HCT116 (cell line): Measurements from ENCODE around the gene NPM3. TPM values are rescaled to one million over a fixed set of nuclear protein-coding genes. Genes with fewer than 3 reads are reported as not detected.

Source experiments
- ATAC-seq: fragments of 200-7000 bp; cut with Tn5 transposase; 2 replicates; pipeline ENCODE4 v1.9.1; 2020; ENCODE audit warnings: mild to moderate bottlenecking, moderate library complexity
- BruUV-seq: library from RNA; stranded (reverse); fragments of 400-500 nt; replicated peaks from 2 replicates; lab custom pipeline; 2021; lab: Mats Ljungman, UMichigan
- CTCF ChIA-PET: fragments of 300-600 bp; sonication (Branson Sonifier 250); formaldehyde crosslinking; loops from one replicate; lab custom pipeline; 2021; ENCODE audit warnings: antibody characterized with exemption; lab: Charles Lee
- POLR2A ChIA-PET: fragments of 300-600, 350-600 bp; sonication (Branson Sonifier 250); formaldehyde crosslinking; loops from one replicate; lab custom pipeline; 2021; ENCODE audit warnings: antibody characterized with exemption; lab: Charles Lee
- RAD21 ChIA-PET, 2 experiments: fragments of 300-600 bp; sonication (Branson Sonifier 250); formaldehyde crosslinking; loops; one replicate each; lab custom pipeline; 2023; ENCODE audit warnings: low total read pairs in 2 of 2; ENCODE audit not compliant: uncharacterized antibody in 2 of 2, unreplicated experiment in 2 of 2, low non-redundant PET in 1 of 2; lab: Charles Lee
- DNase-seq: peaks from one replicate; pipeline ENCODE4 v3.0.0-alpha.2; 2010; ENCODE audit warnings: low read depth, low spot score
- H2AFZ ChIP-seq: fragments of 200-600 bp; shearing (Covaris generic), sonication (generic); 2 replicates; pipeline ENCODE4 v1.6.1; 2017; ENCODE audit warnings: low read depth, mixed run types, mixed read lengths, antibody characterized with exemption, low read length; ENCODE audit not compliant: poor library complexity, severe bottlenecking
- H3K27ac ChIP-seq: 2 replicates; pipeline ENCODE4 v1.5.1; 2012; ENCODE audit warnings: low read depth, low read length
- H3K27me3 ChIP-seq: fragments of 200-600 bp; sonication (generic); 2 replicates; pipeline ENCODE4 v1.6.1; 2016; ENCODE audit warnings: mixed run types, low read length, mixed read lengths; ENCODE audit not compliant: insufficient read depth
- H3K36me3 ChIP-seq, 2 experiments: fragments of 200-500 bp in 1 of 2; fragments of 200-600 bp in 1 of 2; sonication (Bioruptor generic) in 1 of 2; sonication (generic) in 1 of 2; 2 replicates each; pipeline versions ENCODE4 v1.5.1 to v1.6.1; 2014 to 2016; ENCODE audit warnings: low read length in 2 of 2, inconsistent platforms in 1 of 2, mixed read lengths in 1 of 2, mixed run types in 1 of 2; ENCODE audit not compliant: insufficient read depth in 2 of 2, control insufficient read depth in 1 of 2
- H3K4me1 ChIP-seq, 2 experiments: fragments of 200-600 bp in 1 of 2; sonication (generic) in 1 of 2; 2 replicates each; pipeline versions ENCODE4 v1.5.1 to v1.6.1; 2012 to 2017; ENCODE audit warnings: low read length in 2 of 2, inconsistent platforms in 1 of 2, mild to moderate bottlenecking in 1 of 2, mixed read lengths in 1 of 2, mixed run types in 1 of 2, moderate library complexity in 1 of 2; ENCODE audit not compliant: insufficient read depth in 2 of 2, control insufficient read depth in 1 of 2
- H3K4me2 ChIP-seq: fragments of 200-600 bp; sonication (generic); 2 replicates; pipeline ENCODE4 v1.6.1; 2017; ENCODE audit warnings: mixed run types, low read length, mixed read lengths
- H3K4me3 ChIP-seq, 2 experiments: fragments of 200-600 bp in 1 of 2; sonication (generic) in 1 of 2; replicated peaks in 1 of 2; 2 replicates each; pipeline ENCODE4 v1.5.1; 2011 to 2016; ENCODE audit warnings: low read length in 2 of 2, control low read depth in 1 of 2, low read depth in 1 of 2, mild to moderate bottlenecking in 1 of 2, mixed read lengths in 1 of 2, mixed run types in 1 of 2
- H3K79me2 ChIP-seq: fragments of 200-600 bp; sonication (generic); 2 replicates; pipeline ENCODE4 v1.6.1; 2017; ENCODE audit warnings: mild to moderate bottlenecking, mixed run types, low read length, moderate library complexity, mixed read lengths; ENCODE audit not compliant: insufficient read depth
- H3K9ac ChIP-seq: fragments of 200-600 bp; sonication (generic); 2 replicates; pipeline ENCODE4 v1.6.1; 2016; ENCODE audit warnings: low read length, mixed read lengths
- H3K9me2 ChIP-seq: fragments of 200-600 bp; sonication (generic), shearing (Covaris generic); 2 replicates; pipeline ENCODE4 v1.6.1; 2017; ENCODE audit warnings: mixed run types, mild to moderate bottlenecking, moderate library complexity; ENCODE audit not compliant: insufficient read depth
- H3K9me3 ChIP-seq, 2 experiments: fragments of 200-500 bp in 1 of 2; fragments of 200-600 bp in 1 of 2; sonication (Bioruptor generic) in 1 of 2; sonication (generic) in 1 of 2; 2 replicates each; pipeline ENCODE4 v1.6.1; 2014 to 2017; ENCODE audit warnings: low read length in 2 of 2, mixed read lengths in 2 of 2, inconsistent platforms in 1 of 2, low read depth in 1 of 2, mild to moderate bottlenecking in 1 of 2, mixed run types in 1 of 2, moderate library complexity in 1 of 2; ENCODE audit not compliant: control insufficient read depth in 1 of 2, insufficient read depth in 1 of 2
- H4K20me1 ChIP-seq: fragments of 200-600 bp; sonication (generic), shearing (Covaris generic); 2 replicates; pipeline ENCODE4 v1.6.1; 2017; ENCODE audit warnings: mixed run types, mild to moderate bottlenecking, moderate library complexity; ENCODE audit not compliant: insufficient read depth
- CEBPB ChIP-seq: IDR thresholded peaks from 2 replicates; pipeline ENCODE4 v1.6.1; 2012; ENCODE audit warnings: low read depth
- CTCF ChIP-seq, 3 experiments: fragments of 200-600 bp in 1 of 3; sonication (generic) in 1 of 3; IDR thresholded peaks in 2 of 3; conservative IDR thresholded peaks in 1 of 3; 2 replicates each; pipeline ENCODE4 v1.5.1; 2012 to 2017; ENCODE audit warnings: low read depth in 2 of 3, low read length in 2 of 3, antibody characterized with exemption in 1 of 3, borderline replicate concordance in 1 of 3, control low read depth in 1 of 3, mild to moderate bottlenecking in 1 of 3, mixed read lengths in 1 of 3, mixed run types in 1 of 3, moderate library complexity in 1 of 3; ENCODE audit not compliant: insufficient read depth in 1 of 3
- EZH2phosphoT487 ChIP-seq: fragments of 200-600 bp; IDR thresholded peaks from 2 replicates; pipeline ENCODE4 v1.6.1; 2018; ENCODE audit warnings: antibody characterized with exemption, borderline replicate concordance
- POLR2A ChIP-seq: IDR thresholded peaks from 2 replicates; pipeline ENCODE4 v1.7.0; 2011; ENCODE audit warnings: borderline replicate concordance; ENCODE audit not compliant: insufficient read depth, insufficient read length; ENCODE audit errors: extremely low read depth
- POLR2AphosphoS5 ChIP-seq: IDR thresholded peaks from 2 replicates; pipeline ENCODE4 v1.6.1; 2011; ENCODE audit warnings: mild to moderate bottlenecking, low read depth, low read length, moderate library complexity
- RAD21 ChIP-seq: IDR thresholded peaks from 2 replicates; pipeline ENCODE4 v1.6.1; 2012; ENCODE audit warnings: low read depth, mild to moderate bottlenecking
- REST ChIP-seq: IDR thresholded peaks from 2 replicates; pipeline ENCODE4 v1.6.1; 2012; ENCODE audit warnings: low read depth
- SP1 ChIP-seq: IDR thresholded peaks from 2 replicates; pipeline ENCODE4 v1.6.1; 2012; ENCODE audit warnings: low read depth
- intact Hi-C: fragments of 100-400 bp; cut with micrococcal nuclease; formaldehyde crosslinking; loops from 2 replicates; pipeline ENCODE4 v1.10.0; 2022
- total RNA-seq: library from RNA; stranded (reverse); gene quantifications from one replicate; pipeline ENCODE4 v1.2.1, GENCODE V29; 2021; ENCODE audit not compliant: unreplicated experiment

Gene NPM3
- total RNA-seq, 1 experiment from 2014 or later, result 267 TPM

DNA sequence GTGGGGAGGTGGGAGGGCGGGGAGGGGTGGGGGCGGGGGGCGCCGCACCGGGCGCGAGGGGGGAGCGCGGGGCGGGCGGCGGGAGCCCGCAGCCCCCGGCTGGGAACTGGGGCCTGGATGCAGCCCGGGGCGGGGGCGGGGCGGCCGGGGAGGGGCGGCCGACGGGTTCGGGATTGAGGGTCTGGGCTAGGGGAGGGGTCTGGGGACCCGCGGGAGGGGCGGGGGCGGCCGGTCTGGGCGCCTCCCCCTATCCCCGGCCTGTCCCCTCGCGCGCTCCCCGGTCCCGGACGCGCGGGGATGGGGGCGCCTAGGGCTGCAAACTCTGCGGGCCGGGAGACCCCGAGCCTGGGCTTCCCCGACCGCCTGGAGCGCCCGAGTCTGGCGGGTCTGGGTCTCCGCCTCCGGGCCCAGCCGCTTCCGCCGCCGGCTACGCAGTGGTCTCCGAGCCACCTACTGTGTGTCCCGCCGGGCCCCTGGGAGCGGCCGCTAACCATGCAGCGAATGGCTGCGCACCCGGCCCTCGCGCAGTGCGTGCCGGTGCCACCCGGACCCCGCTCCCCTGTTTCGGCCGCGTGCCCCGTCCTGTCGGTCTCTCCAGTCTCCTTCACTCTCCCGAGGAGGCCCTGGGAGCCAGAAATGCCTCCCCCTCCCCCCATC is 7.0 kb downstream of the NPM3 start:
- no peaks in the 10 kb centered on the region for H3K9me2 ChIP-seq
- DNase-seq, result no peak
- H3K79me2 ChIP-seq, result peaks cover 22% of the 10 kb centered on the region; the same call in 1 of the 2 replicates
- RAD21 ChIA-PET, result no interaction called here
- TF ChIP-seq POLR2A (no peak), EZH2phosphoT487 (no peak), POLR2AphosphoS5 (no peak), CEBPB (no peak), SP1 (no peak), CTCF (IDR thresholded peaks at IDR 0.05 in 2 of 3, conservative IDR thresholded peaks at IDR 0.05 in 1 of 3; ENCODE audit: borderline replicate concordance in 1 of 3, insufficient read depth in 1 of 3, low read depth in 2 of 3, low read length in 2 of 3) (no peak), REST (no peak), RAD21 (no peak)
- no peak for ATAC-seq
- H3K9ac ChIP-seq, result no peak overlapping the region
- no peak overlapping the region for H2AFZ ChIP-seq
- peaks cover 13 to 20% of the 10 kb centered on the region in 2 experiments for H3K4me1 ChIP-seq
- no TSS peak for BruUV-seq
- no peak overlapping the region for H3K4me2 ChIP-seq
- CTCF ChIA-PET, result interaction anchor here (1.7 kb wide), 1 partner anchor 174 kb away, joined by 6 read pairs; no protein-coding TSS in a partner anchor
- peaks cover 0 to 18% of the 10 kb centered on the region in 2 experiments; a peak in 1 of 4 replicates for H3K36me3 ChIP-seq
- no peak overlapping the region for H3K4me3 ChIP-seq
- no peak overlapping the region for H3K27ac ChIP-seq
- H3K9me3 ChIP-seq, result no peaks in the 10 kb centered on the region
- POLR2A ChIA-PET, result no interaction called here
- no peaks in the 10 kb centered on the region for H3K27me3 ChIP-seq
- intact Hi-C loops, result no loop called here
- H4K20me1 ChIP-seq, result peaks cover 3% of the 10 kb centered on the region; the same call in 1 of the 2 replicates
